Thymus (tissue), 11 donors: ENCODE data around the gene MRPS35. TPM values are rescaled to one million over a fixed set of nuclear protein-coding genes. Genes with fewer than 3 reads are reported as not detected.
A peak's percentile ranks its signal among the peaks of the same experiment; 100 is the strongest.

Experiments
- DNase-seq, 9 donors: peaks; one replicate each; pipeline ENCODE4 v3.0.0-alpha.2; 2013; ENCODE audit warnings: low spot score in 9 of 9, low read depth in 6 of 9, missing footprints in 1 of 9
- H3K27ac ChIP-seq, 2 donors: one replicate each; pipeline ENCODE4 v1.5.1; 2013; ENCODE audit warnings: control low read depth in 1 of 2, low read depth in 1 of 2, low read length in 1 of 2, mild to moderate bottlenecking in 1 of 2, moderate library complexity in 1 of 2
- H3K27me3 ChIP-seq, 2 donors: one replicate each; pipeline ENCODE4 v1.5.1; 2013; ENCODE audit warnings: low read length in 1 of 2; ENCODE audit not compliant: control insufficient read depth in 2 of 2, insufficient read depth in 1 of 2
- H3K36me3 ChIP-seq, 2 donors: one replicate each; pipeline ENCODE4 v1.5.1; 2013; ENCODE audit warnings: low read length in 1 of 2, mild to moderate bottlenecking in 1 of 2, moderate library complexity in 1 of 2; ENCODE audit not compliant: control insufficient read depth in 2 of 2, insufficient read depth in 2 of 2
- H3K4me1 ChIP-seq, 2 donors: one replicate each; pipeline ENCODE4 v1.5.1; 2013; ENCODE audit warnings: low read length in 2 of 2; ENCODE audit not compliant: control insufficient read depth in 2 of 2, insufficient read depth in 2 of 2
- H3K4me3 ChIP-seq, 2 donors: one replicate each; pipeline ENCODE4 v1.5.1; 2013; ENCODE audit warnings: low read length in 2 of 2, control low read depth in 1 of 2, mild to moderate bottlenecking in 1 of 2
- H3K9me3 ChIP-seq, 2 donors: one replicate each; pipeline ENCODE4 v1.5.1; 2013; ENCODE audit warnings: low read length in 1 of 2, mild to moderate bottlenecking in 1 of 2; ENCODE audit not compliant: control insufficient read depth in 2 of 2, insufficient read depth in 1 of 2
- WGBS: extraction: QIAGEN DNeasy Blood & Tissue Kit; methylation state at CpG from one replicate; pipeline ENCODE4 v1.1.7; 2013; 5-methylcytosine and 5-hydroxymethylcytosine counted together
- polyA plus RNA-seq: library from polyadenylated mRNA; stranded (reverse); fragments of 200-250 nt; gene quantifications from one replicate; pipeline ENCODE4 v1.2.3, GENCODE V29; 2013
- total RNA-seq: library from RNA; stranded (reverse); fragments of 120-200 nt; gene quantifications from one replicate; pipeline ENCODE4 v1.2.4, GENCODE V29; 2013
- donor health status: healthy.

The MRPS35 gene
- total and polyA plus RNA-seq, 2 donors: 32.1 to 48.2 TPM

DNA sequence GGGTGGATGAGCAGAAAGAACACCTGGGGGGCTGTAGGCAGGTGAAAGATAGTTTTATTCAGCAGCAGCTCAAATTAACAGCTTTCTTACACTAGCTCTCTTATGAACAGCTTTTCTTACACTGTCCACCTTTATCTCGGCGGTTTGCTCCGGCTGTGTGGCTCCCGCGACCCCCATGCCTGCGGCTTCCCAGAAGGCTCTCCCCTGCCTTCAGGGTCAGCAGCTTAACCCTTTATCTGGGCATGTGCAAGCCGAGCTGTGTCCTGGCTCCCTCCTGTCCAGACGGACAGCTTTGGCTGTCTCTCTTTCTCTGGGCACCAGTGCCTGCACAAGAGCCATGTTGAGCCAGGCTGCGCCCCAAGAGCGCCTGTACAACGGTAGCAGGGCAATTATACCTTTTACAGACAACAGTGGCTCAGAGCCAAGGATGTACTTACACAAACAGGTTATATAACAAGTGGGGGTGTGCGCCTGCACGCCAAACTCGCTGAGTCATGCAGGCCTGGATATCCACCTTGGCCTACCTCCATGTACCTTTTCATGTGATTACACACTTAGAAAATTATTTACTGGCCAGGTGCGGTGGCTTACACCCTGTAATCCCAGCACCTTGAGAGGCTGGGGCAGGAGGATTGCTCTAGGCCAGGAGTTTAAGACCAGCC lies 40.9 kb downstream of the MRPS35 start:
- no peak for DNase-seq
- 97% methylated on average over 15 of the region's 15 CpGs for WGBS
- no peak overlapping the region for H3K4me3 ChIP-seq
- no peaks in the 10 kb centered on the region for H3K27me3 ChIP-seq
- H3K4me1 ChIP-seq: no peaks in the 10 kb centered on the region
- peaks cover 5 to 17% of the 10 kb centered on the region in 2 donors for H3K36me3 ChIP-seq
- H3K27ac ChIP-seq: no peak overlapping the region
- no peaks in the 10 kb centered on the region for H3K9me3 ChIP-seq

DNA sequence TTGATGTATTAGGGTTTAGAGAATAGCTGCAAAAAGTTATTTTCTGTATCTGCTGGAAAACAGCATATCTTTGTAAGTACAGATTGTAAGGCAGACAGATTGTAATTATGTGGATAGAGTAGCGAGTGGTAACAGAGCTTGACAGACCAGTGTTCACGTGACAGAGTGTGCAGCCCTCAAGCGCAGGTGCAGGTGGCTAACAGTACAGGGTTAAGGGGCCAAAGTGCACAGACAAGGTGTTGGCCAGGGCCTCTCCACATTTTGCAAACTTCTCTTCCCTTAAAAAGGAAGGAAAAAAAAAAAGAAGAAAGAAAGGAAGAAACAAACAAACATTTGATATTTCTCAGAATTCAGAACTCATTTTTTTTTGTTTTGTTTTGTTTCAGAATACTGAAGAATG lies 44.2 kb downstream of the MRPS35 start:
- WGBS: 98% methylated on average over 3 of the region's 3 CpGs
- DNase-seq: no peak
- H3K36me3 ChIP-seq: peaks cover 5 to 16% of the 10 kb centered on the region in 2 donors
- no peak overlapping the region for H3K27ac ChIP-seq
- H3K9me3 ChIP-seq: no peaks in the 10 kb centered on the region
- H3K27me3 ChIP-seq: no peaks in the 10 kb centered on the region
- H3K4me3 ChIP-seq: no peak overlapping the region
- no peaks in the 10 kb centered on the region for H3K4me1 ChIP-seq

DNA sequence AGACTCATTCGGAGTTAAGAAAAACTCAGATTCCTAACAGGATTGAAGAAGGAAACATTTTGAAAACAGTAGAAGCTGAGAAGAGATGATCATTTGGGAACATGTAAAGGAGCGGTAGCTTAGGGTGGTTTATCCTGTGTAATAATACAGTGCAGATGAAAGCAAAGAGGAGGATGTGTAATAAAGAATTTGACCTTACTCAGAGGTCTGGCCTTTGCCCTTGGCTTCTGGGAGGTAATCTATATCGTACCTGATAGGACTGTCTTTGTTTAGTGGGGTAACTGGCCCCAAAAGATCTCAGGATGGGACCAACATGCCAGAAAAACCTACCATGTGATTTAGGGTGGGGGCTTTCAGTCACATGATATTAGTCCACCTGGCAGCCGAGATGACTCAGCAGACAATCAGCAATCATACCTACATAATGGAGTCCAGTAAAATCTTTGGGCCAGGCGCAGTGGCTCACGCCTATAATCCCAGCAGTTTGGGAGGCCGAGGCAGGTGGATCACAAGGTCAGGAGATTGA lies 46.1 kb downstream of the MRPS35 start:
- Histone ChIP-seq H3K4me3 (no peak overlapping the region), H3K27me3 (no peaks in the 10 kb centered on the region), H3K4me1 (no peaks in the 10 kb centered on the region), H3K36me3 (peaks cover 5 to 11% of the 10 kb centered on the region in 2 donors), H3K27ac (no peak overlapping the region), H3K9me3 (no peaks in the 10 kb centered on the region)
- WGBS: 98% methylated on average over 7 of the region's 7 CpGs
- no peak for DNase-seq

DNA sequence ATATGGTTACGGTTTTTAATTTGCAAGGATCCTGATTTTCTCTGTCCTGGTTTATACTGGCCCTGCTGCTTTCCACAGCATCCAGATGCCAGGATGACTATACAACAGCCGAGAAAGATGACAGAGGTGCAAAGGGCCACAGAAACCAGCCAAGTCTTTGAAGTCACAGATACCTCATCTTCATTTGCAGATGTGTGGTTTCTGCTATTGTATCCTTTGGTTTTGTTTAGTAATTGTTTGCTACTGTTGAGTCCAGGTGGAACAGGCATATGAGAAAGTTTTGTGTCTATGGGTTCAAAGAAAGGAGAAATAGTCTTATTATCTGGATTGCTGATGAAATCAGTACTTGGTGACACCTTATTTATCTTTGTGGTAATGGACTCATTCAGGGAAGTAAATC lies 52.1 kb downstream of the MRPS35 start:
- Histone ChIP-seq H3K4me3 (no peak overlapping the region), H3K27ac (no peak overlapping the region), H3K9me3 (no peaks in the 10 kb centered on the region), H3K27me3 (no peaks in the 10 kb centered on the region), H3K4me1 (peaks cover 3 to 6% of the 10 kb centered on the region in 2 donors), H3K36me3 (no peaks in the 10 kb centered on the region)
- peak in 1 of 9 donors; percentile 30 for DNase-seq
- 51% methylated on average over 2 of the region's 2 CpGs for WGBS

DNA sequence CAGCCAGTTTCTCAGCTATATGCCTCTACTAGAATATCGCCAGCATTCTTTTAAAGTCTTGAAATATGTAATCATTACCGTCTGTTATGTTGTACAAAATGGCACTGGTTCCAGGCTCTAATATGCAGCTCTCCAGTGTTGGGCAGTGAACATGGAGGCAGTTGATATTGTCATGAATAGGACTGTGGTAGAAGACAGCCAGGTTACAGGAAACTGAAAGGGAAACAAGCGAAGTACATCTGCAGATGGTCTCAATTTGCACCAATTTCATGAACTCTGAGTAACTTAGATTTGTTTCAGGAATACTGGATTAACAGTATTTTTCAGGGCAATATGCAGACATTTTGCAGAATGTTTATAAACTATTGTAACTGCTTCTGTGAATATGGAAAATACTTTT lies 56.0 kb downstream of the MRPS35 start:
- Histone ChIP-seq H3K4me1 (peaks cover 3 to 6% of the 10 kb centered on the region in 2 donors), H3K36me3 (no peaks in the 10 kb centered on the region), H3K9me3 (no peaks in the 10 kb centered on the region), H3K4me3 (no peak overlapping the region), H3K27ac (no peak overlapping the region), H3K27me3 (no peaks in the 10 kb centered on the region)
- no peak for DNase-seq
- 94% methylated on average over 3 of the region's 3 CpGs for WGBS

DNA sequence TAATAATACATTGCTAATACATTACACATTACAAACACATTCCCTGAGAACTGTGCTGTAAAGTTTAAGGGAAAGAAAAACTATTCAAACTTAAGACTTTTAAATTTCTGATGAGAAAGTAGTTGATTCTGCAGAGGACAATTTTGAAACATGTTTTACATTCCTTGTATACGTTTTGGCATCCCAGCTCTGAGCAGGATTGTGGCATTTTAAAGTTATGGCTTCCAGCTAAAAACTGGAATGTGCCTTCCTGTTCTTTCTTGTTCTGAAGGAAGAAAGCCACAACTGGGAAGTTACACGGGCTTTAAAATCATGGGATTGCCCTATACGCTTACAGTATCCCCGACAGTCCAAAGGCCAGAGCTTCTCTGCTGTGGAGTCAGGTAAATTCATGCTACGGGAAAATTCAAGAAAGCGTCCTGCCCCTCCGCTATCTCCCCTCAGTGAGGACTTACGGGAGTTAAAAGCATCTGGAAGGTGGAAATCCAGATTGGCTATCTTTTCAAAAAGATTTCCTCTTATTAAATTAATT lies 58.6 kb downstream of the MRPS35 start:
- H3K27ac ChIP-seq: no peak overlapping the region
- no peaks in the 10 kb centered on the region for H3K4me1 ChIP-seq
- no peak overlapping the region for H3K4me3 ChIP-seq
- no peaks in the 10 kb centered on the region for H3K36me3 ChIP-seq
- no peaks in the 10 kb centered on the region for H3K27me3 ChIP-seq
- no peak for DNase-seq
- 91% methylated on average over 8 of the region's 8 CpGs for WGBS
- no peaks in the 10 kb centered on the region for H3K9me3 ChIP-seq

GRCh38 chr12:27771481-27772327 lies 61.1 kb downstream of the MRPS35 start:
- no peaks in the 10 kb centered on the region for H3K36me3 ChIP-seq
- H3K27ac ChIP-seq: no peak overlapping the region
- no peak overlapping the region for H3K4me3 ChIP-seq
- no peaks in the 10 kb centered on the region for H3K9me3 ChIP-seq
- no peaks in the 10 kb centered on the region for H3K4me1 ChIP-seq
- DNase-seq: no peak
- WGBS: 96% methylated on average over 3 of the region's 3 CpGs
- H3K27me3 ChIP-seq: no peaks in the 10 kb centered on the region

DNA sequence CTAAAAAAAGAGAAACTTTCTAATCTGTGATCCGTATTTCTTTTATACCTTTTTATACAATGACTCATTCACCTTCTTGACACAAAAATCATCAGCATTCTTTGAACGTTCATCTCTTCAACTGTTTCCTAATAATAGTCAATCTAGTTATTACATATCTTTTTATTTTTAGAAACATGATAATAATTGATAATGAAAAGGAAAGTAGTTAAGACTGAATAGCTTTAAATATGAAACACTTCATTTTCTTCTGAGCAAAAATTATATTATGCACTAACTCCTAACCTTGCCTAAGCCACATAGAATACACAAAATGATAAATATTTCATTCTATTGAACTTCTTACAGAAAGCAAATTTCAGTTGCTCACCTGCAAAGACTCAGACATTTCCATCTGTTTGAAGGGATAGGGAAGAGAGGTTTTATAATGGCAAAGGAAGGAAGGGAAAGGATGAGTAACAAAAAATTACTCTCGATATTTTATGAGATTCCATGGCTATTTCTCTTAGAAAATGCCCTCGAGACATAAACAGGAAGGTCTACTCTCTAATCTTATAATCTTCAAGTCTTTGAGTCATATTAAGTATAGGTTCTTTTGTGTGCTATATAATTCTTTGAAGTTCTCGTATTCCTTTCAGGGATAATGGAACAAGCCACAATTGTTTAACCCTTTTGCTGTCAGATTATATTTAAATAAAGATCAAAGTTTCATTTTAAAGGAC lies 61.9 kb downstream of the MRPS35 start:
- Histone ChIP-seq H3K27me3 (no peaks in the 10 kb centered on the region), H3K36me3 (no peaks in the 10 kb centered on the region), H3K4me1 (no peaks in the 10 kb centered on the region), H3K27ac (no peak overlapping the region), H3K4me3 (no peak overlapping the region), H3K9me3 (no peaks in the 10 kb centered on the region)
- DNase-seq: no peak
- 91% methylated on average over 5 of the region's 5 CpGs for WGBS
